Mammary epithelial cell (primary cell): ENCODE results near the gene SNX6.

ENCODE experiments used
- CTCF ChIP-seq, 2 donors: IDR thresholded peaks in 1 of 2; conservative IDR thresholded peaks in 1 of 2; 2 replicates each; pipeline ENCODE4 v1.5.1; 2011 to 2012; ENCODE audit warnings: inconsistent platforms in 2 of 2, low read length in 2 of 2, mild to moderate bottlenecking in 2 of 2, control low read depth in 1 of 2, low read depth in 1 of 2; ENCODE audit not compliant: insufficient read depth in 1 of 2; ENCODE audit errors: extremely low read depth in 1 of 2
- EZH2 ChIP-seq: IDR thresholded peaks from 2 replicates; pipeline ENCODE4 v1.6.1; 2012; ENCODE audit warnings: low read length, inconsistent platforms, borderline replicate concordance

DNA sequence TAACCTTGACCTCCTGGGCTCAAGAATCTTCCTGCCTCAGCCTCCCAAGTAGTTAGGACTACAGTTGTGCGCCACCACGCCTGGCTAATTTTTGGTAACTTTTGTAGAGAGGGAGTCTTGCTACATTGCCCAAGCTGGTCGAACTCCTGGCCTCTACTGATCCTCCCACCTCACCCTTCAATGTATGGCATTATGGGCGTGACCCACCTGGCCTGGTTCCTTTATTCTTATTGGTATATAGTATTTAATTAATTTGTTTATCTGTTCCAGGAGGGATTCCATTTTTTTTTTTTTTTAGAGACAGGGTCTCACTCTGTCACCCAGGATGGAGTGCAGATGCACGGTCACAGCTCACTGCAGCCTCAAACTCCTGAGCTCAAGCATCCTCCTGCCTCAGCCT is 49.6 kb downstream of the SNX6 start:
- TF ChIP-seq CTCF (conservative IDR thresholded peaks at IDR 0.05 in 1 of 2, IDR thresholded peaks at IDR 0.05 in 1 of 2; ENCODE audit: extremely low read depth in 1 of 2, insufficient read depth in 1 of 2, low read depth in 1 of 2, low read length in 2 of 2) = no peak
- no peak for TF ChIP-seq EZH2
